GM19372 (cell line): ENCODE measurements around the gene CSMD2.
A peak's percentile ranks its signal among the peaks of the same experiment; 100 is the strongest.

ENCODE experiments used
- ATAC-seq: cut with Tn5 transposase; IDR thresholded peaks from one replicate; pipeline ENCODE4 v1.9.1; 2021; ENCODE audit warnings: mild to moderate bottlenecking, low read depth, moderate library complexity; ENCODE audit not compliant: unreplicated experiment

CSMD2 gene

DNA sequence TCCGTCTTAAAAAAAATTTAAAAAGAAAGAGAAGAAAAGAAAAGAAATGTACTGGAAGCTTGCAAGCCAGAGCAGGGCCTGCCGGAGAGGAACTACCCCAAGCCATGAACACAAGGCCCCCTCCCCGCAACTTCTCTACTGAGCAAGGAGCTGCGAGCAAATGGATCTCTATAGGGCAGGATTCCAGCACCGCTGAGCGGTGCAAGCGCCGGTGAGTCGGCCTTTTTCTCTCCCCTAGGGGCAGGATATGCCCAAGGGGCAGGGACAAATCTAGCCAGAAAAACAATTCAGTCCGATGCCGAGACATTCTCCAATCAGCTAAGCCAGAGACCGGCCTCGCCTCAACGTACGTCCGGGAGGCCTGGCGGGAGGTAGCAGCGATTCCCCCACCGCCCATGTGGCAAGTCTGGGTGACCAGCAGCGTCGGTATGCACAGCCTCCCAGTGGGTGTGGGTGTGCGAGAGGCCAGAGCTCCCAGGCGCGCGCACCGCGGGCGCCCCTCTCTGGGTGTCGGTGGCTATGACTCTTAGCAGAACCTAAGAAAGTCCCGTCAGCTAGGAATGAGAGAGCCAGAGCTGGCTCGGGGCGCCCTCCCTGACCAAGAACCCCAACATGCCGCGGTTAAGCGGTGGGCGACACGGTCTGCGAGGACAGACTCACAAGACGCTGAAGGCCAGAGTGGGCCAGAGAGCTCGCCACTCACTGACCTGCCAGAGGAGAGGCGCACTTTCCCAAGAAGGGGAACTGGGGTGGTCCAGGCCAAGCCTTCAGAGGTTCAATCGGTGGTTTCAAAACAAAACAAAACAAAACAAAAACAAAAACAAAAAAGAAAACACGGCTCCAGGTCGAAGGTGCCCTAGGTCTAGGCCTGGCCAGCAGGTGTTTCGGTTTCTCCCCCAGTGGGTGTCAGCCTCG lies 1.9 kb downstream of the CSMD2 start:
- ATAC-seq = peak; percentile 92

DNA sequence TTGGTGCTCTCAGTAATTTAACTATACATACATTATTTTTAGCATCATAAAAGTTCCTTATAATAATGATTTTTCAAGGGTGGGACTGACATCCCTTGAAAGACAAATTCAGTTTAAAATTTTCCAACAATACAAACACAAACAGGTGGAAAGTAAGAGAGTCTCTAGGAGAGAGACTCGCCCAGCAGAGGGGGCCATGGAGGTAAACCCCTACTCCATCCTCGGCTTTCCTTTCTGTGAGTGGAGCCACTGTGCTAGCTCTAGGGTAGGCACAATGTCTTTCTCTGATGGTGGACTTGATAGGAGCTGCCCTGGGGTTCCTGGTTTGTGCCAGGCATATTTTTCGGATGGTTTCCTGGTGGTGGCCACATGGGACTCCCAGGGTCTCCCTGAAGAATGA lies 8.3 kb downstream of the CSMD2 start:
- ATAC-seq = no peak

DNA sequence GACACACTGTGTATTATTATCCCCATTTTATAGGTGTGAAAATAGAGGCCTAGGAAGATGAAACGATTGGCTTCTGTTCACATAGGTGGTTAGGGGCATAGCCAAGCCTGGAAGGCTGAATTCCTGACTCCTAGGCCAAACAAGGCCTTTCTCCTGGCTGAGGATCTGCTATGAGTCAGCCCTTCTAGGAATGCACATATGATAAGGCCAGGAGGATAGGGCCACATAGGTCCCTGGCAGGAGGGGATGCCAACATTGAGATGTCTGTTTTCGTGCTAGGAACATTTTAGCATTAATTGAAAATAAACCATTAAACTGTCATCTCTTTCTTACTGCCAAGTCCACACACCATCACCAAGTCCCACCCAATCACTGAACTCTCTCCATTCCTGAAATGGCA lies 9.2 kb downstream of the CSMD2 start:
- no peak for ATAC-seq

DNA sequence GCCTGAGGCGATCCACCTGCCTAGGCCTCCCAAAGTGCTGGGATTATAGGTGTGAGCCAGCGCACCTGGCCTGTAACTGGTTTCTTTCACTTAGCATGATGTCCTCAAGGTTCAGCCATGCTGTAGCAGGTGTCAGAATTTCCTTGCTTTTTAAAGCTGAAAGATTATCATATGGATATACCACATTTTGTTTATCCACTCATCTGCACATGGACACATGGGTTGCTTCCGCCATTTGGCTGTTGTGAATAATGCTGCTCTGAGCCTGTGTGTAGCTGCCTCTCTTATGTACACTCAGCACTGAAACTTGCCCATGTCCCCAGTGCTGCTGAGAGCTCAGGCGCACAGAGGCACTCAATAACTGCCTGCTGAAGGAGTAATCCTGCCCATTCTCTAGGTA lies 11.8 kb downstream of the CSMD2 start:
- no peak for ATAC-seq

DNA sequence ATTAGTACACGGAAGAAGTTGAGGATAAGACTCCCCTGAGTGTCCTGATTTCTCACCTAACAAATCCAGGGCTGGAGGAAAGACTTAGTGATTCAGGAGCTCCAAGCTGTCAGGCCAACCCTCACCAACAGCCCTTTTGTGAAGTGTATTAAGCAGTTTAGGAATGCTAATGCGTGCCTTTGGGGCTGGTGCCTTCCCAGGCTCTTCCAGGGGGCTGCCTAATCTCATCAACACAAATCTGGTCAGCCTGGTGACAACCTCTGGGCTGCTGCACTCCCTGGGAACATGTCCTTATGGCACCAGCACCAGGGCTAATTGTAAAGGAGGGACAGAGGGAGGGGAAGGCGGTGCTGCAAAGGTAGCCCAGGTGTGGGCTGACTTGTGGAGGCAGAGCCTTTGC lies 15.5 kb downstream of the CSMD2 start:
- ATAC-seq = no peak

DNA sequence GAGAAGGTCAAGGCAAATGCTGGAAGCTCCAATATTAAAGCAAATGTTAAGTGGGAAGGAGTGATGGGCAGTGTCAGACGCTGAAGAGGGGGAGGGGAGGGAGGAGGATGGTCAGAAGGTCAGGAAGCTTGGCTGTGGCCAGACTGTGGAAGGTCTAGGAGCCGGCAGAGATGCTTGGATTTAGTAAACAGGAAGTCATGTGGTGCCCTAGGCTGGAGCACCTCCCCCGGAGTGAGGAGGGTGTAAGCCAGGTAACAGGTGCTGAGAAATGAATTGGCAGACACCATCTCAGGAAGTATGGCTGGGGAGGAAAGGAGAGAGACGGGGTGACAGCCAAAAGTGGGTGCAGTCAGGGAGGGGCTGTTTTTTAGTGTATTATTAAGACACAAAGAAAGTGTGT lies 17.7 kb downstream of the CSMD2 start:
- ATAC-seq = no peak

DNA sequence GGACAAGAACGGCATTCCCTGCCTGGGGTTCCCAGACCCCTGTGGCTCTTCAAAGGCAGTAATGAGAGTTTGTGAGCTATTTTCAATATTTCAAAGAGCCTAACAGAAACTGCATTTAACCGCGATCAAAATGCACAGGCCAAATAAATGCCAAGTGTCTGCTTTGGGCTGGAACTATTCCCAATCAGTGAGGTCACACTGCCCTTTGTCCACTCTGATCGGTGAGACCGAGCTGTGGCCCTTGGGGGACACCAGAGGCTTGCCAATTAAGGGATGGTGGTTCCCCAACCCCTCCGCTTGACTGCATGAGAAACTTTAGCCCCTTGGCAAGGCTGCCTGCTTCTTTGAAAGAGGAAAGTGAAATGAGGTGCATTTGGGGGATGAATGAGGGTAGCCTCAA lies 20.3 kb downstream of the CSMD2 start:
- ATAC-seq = no peak

DNA sequence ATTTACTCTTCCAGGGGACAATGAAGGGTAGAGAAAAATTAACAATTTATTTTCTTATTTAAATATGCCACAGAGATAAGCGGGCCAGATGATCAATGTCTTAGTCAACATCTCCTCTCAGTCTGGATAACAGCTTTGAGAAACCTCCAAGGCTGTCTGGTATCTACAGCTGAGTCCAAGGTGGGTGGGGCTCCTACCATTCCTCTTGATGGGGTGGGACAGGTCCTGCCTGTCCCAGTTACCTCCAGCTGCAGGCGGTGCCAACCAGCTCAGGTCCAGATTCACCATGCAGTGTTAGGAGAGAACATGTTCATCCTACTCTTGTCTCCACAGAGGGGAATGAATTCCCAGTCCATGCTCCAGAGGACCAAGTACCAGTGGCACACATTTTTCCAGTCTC lies 21.1 kb downstream of the CSMD2 start:
- no peak for ATAC-seq

DNA sequence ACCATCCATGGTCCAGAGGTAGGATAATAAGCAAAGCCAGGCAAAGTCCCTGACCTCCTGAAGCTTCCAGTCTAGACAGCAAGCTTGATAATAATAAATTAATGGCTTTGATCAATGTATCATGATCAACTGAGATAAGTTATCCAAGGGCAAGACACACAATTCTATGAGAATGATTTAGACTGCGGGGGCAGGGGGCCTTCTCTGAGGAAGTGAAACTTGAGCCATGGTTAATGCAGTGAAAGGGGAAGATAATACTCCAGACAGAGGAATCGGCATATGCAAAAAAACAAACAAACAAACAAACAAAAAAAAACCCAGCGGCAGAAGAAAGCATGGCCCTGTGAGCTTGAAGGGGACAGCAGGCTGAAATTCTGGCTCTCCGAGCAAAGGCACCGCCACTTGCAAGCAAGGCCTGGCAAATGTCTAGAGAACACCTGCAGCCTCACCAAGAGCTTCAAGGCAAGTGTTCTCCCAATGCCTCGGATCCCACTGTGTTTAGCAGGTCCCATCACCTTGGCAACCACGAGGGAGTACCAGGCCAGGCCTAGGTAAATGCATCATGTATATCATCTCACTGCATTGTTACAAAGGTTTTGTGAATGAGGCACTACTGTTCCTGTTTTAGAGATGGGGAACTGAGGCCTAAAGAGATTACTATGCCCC lies 24.9 kb downstream of the CSMD2 start:
- no peak for ATAC-seq

DNA sequence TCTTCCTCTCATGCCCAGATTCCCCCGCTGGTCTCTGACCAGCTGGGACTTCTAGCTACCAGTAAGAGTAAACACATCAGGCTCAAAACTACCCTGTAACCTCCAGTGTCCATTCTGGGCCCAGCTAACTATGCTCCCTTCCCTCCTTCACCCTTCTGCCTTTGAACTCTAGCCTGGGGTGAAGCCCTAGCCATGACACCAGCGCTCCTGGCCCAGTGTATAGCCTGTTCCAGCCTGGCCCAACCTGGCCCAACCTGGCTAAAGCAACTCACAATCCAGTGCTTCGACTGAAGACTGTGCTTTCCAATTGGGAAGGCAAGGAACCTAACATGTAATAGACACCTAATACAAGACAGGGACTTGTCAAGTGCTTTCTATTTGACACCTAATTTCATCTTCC lies 27.6 kb downstream of the CSMD2 start:
- no peak for ATAC-seq

DNA sequence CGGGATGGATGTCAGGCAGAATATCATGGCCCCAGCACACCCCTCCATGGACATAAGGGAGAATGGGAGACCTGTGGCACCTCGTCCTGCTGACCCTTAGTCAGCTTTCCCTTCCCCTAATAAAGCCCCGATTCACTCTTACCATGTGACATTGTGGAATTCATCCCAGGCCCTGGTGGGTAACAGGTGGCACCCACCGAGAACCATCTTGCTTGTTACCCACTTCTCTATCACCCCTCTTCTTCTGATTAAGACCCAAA lies 32.9 kb downstream of the CSMD2 start:
- ATAC-seq = no peak

DNA sequence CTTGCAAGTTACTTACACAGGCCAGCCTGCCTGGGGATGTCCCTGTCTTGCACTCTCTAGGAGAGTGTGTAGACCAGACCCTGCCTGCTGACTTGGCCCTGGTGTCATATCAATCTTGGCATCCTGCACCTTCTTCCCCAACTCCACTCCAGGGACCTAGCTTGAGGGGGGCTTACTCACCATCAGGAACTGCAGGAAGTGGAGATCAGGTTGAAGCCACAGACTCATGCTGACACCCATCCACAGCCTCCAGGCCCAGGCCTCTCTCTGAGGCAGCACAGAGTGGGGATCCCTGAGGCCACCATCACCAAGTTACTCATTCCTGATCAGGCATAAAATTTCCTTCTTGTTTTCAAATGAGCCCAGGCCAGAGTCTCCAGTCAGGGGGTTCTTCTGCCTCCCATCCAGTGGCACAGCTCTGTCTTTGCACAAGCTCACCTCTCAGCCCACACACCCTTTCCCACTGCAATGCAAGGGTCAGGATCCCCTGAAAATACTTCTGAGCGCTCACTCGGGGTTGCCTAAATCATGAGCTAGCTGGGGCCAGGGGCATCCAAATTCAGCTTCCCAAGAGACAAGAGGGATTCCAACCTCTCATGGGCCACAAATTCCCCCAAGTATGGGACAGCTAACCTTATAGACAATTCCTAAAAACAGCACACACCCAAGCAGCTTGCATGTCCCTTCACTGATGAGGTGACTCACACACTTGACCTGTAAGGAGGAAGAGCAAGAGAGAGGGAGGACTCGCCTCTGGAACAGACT lies 33.5 kb downstream of the CSMD2 start:
- no peak for ATAC-seq

DNA sequence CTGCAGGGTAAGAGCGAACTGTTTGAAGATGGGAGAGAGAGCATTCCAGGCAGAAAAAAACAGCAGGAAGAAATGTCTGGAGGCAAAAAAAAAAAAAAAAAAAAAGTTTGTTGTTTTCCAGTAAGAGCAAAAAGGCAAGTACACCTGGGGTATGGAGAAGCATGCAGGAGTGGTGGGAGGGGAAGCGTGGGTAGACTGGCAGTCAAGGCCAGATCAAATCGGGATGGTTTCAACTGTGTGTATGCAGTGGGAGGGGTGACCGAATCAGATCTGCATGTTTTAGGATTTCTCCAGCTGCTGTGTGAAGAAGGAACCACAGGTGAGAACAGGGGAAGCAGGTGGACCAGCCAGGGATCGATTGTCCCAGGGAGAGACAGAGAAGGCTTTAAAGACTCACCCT lies 34.7 kb downstream of the CSMD2 start:
- ATAC-seq = no peak

DNA sequence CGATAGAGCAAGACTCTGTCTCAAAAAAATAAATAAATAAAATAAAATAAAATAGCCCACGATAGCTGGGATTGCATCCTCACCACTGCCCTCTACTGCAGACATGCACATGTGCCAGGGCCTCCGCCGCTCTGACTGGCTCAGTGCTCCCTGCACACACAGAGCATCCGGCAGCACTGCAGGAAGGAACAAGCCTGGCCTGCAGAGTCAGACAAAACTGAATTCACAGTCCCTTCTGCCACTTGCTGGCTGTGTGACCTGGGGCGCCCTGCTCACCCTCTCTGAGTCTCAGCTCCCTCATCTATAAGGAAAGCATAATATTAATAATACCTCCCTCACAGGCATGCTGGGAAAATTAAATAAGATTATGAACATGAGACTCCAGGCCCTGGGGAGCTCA lies 35.4 kb downstream of the CSMD2 start:
- no peak for ATAC-seq

DNA sequence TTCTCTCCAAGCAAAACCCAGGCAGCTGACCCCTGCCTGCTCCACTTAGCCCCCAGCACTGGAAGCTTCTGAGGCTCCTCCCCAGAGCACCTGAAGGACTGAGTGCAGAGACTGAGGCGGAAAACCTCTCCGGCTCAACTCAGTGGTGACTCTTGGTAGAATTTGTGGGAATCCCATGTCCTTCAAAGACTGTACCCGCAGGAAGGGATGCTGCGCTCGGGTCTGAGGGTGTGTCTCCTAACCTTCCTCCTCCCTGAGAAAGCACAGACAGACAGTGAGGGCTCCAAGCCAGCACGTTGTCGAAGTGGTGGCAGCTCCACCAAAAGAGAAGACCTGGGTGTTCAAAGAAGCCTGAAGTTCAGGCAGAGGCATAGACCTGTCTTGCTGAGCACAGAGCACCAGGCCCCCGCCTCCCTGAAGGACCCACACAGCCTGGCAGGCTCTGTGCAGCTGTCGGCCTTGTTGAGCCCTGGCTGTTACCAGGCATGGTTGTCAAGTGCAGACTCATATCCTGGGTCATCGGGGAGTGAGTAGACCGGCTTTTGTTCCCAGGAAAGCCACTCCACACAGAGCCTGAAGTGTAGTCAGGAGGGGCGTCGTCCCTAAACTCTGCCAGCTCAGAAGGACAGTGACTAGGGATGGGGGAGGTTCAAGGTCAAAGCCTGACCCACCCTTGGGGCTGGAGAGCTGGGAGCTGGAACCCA lies 36.7 kb downstream of the CSMD2 start:
- ATAC-seq = no peak

DNA sequence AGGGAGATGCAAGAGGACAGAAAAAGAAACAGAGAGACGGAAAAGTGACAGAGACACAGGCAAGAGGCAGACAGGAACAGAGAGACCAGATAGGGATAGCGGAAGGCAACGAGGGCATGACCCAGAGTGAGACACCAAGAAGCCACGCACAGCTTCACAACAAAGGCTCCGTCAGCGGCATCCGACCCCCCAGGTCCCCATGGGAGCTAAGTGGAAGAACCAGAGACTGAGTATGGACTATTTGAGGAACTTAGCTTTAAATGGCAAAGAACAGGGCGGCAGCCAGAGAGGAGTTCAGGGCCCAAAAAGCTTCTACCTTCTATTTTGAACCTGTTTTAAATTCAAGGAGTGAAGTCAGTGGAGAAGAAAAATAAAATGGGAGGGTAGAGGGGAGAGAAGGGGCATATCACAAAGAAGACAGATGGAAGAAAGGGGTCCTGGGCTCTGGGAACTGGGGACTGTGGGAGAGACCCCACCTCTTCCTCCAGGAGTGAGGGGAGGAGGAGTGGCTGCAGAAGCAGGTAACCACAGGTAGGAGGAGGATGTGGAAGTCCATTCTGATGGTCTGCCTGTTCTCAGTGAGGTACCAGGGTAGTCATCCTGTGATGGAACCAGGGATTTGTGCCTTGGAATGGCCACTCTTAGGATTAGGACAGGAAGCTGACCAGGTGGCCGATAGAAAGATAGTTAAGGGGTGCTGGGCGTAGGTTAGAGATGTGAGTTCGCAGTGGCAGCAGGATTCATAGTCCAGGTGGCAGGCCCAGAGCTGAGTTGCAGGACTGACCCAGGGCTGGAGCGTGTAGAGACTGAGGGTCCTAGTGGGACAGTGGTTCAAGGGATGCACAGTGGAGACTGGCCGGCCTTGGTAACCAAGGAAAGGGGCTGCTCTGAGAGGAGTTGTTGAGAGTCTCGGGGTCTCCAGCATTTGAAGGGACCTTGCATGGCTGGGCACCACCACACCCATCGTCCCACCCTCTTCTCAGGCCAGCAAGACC lies 37.7 kb downstream of the CSMD2 start:
- ATAC-seq = no peak

DNA sequence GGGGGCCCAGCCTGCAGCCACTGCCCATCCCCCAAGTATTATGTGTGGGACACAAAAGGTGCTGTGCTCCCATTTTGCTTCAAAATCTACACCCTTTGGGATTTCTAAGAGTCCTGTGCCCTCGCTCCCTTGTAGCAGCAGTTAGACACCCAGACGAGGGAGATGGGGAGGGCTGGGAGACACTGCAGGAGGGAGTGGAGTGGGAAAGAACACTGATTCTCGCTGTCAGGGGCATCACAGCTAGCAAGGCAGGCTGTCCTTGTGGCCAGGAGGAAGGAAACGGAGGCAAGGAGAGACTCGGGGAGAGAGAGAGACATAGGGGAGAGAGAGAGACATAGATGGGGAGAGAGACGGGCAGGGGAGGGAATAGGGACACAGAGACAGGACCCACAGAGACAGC lies 38.5 kb downstream of the CSMD2 start:
- ATAC-seq = no peak

DNA sequence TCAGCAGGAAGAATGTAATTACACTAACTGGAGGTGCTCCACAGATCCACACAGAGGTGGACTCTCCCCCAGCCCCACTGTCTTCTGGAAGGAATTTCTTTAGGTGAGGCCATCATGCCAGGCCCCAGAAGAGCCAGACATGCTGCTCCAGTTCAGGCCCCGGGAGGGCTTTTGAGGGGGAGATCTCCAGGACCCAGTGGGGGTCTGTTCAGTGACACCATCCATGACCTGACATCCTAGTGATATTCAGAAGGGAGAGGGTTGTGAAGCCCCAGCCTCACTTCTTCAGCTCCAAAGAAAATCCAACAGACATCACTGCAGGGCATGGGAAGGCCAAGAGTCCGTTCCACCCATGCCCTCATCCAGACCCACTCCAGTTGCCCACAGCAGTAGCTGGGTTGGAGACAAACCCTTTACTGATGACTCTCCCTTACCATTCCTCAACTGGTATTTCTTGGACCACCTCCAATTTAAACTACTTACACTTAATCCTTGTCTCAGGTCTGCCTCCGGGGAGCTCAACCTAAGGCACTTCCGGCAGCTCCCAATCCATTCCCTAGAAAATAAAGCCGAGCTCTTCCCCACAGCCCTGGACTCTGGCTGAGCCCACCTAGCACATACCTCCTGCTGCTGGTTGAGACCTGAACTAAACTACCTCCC lies 39.2 kb downstream of the CSMD2 start:
- ATAC-seq = no peak
